ENCODE results near the gene OARD1. TPM values are rescaled to one million over a fixed set of nuclear protein-coding genes. Genes with fewer than 3 reads are reported as not detected.
A peak's percentile ranks its signal among the peaks of the same experiment; 100 is the strongest.

OARD1 gene
- total RNA-seq, 2 experiments from 2014 or later = 28.4 to 32.2 TPM

- no peaks in the 10 kb centered on the region for H3K27me3 Mint-ChIP-seq
- H3K36me3 Mint-ChIP-seq (ENCODE audit: low read depth) = peaks cover 68% of the 10 kb centered on the region
- no peaks in the 10 kb centered on the region for H3K9me3 Mint-ChIP-seq
- CTCF ChIA-PET = interaction anchor here (0.7 to 1.6 kb wide), 2 partner anchors 12 to 833 kb away, joined by 4 to 5 read pairs; partner anchors contain the start of gene BYSL
- peaks cover 12% of the 10 kb centered on the region for H3K4me1 Mint-ChIP-seq
- H3K4me3 Mint-ChIP-seq = no peak overlapping the region
- no peak for DNase-seq
- POLR2A ChIA-PET = no interaction called here
- H3K27ac Mint-ChIP-seq = no peak overlapping the region
Observed at GRCh38 chr6:41088451-41088850, 16.3 kb upstream of the OARD1 start.

GRCh38 chr6:41085182-41085581, 13.0 kb upstream of the OARD1 start:
- Mint-ChIP-seq H3K4me3 (no peak overlapping the region), H3K27me3 (no peaks in the 10 kb centered on the region), H3K9me3 (no peaks in the 10 kb centered on the region), H3K4me1 (peaks cover 36% of the 10 kb centered on the region), H3K36me3 (ENCODE audit: low read depth) (peaks cover 68% of the 10 kb centered on the region), H3K27ac (no peak overlapping the region)
- POLR2A ChIA-PET = interaction anchor here (0.8 kb wide), 1 partner anchor 69 kb away, joined by 6 read pairs; the partner anchor contains the start of gene TREML1
- no peak for DNase-seq
- CTCF ChIA-PET = no interaction called here

- Mint-ChIP-seq H3K9me3 (no peaks in the 10 kb centered on the region), H3K36me3 (ENCODE audit: low read depth) (peaks cover 70% of the 10 kb centered on the region), H3K4me1 (peaks cover 52% of the 10 kb centered on the region), H3K27me3 (no peaks in the 10 kb centered on the region), H3K27ac (no peak overlapping the region), H3K4me3 (no peak overlapping the region)
- ChIA-PET POLR2A (no interaction called here), CTCF (interaction anchor here (1.0 kb wide), 1 partner anchor 10 kb away, joined by 3 read pairs; the partner anchor contains the start of genes NFYA and OARD1)
- no peak for DNase-seq
Observed at GRCh38 chr6:41083072-41083471, 10.9 kb upstream of the OARD1 start.

- H3K27ac Mint-ChIP-seq = peak overlapping the region; percentile 91
- peaks cover 58% of the 10 kb centered on the region for H3K36me3 Mint-ChIP-seq (ENCODE audit: low read depth)
- H3K4me3 Mint-ChIP-seq = peak overlapping the region; percentile 70
- CTCF ChIA-PET = interaction anchor here (1.4 to 1.6 kb wide), 2 partner anchors 23 to 101 kb away, joined by 3 to 4 read pairs; no protein-coding TSS in a partner anchor
- peak; percentile 51 for DNase-seq
- POLR2A ChIA-PET = no interaction called here
- no peaks in the 10 kb centered on the region for H3K9me3 Mint-ChIP-seq
- H3K27me3 Mint-ChIP-seq = no peaks in the 10 kb centered on the region
- H3K4me1 Mint-ChIP-seq = peaks cover 67% of the 10 kb centered on the region
Observed at GRCh38 chr6:41080621-41081020, 8.5 kb upstream of the OARD1 start.

GRCh38 chr6:41079080-41079479, 6.9 kb upstream of the OARD1 start:
- Mint-ChIP-seq H3K27me3 (no peaks in the 10 kb centered on the region), H3K36me3 (ENCODE audit: low read depth) (peaks cover 54% of the 10 kb centered on the region), H3K4me1 (peaks cover 78% of the 10 kb centered on the region), H3K27ac (no peak overlapping the region), H3K9me3 (no peaks in the 10 kb centered on the region), H3K4me3 (no peak overlapping the region)
- CTCF ChIA-PET = no interaction called here
- POLR2A ChIA-PET = interaction anchor here (0.6 kb wide), 1 partner anchor 527 kb away, joined by 6 read pairs; no protein-coding TSS in a partner anchor
- no peak for DNase-seq

GRCh38 chr6:41078101-41078500, 5.9 kb upstream of the OARD1 start:
- Mint-ChIP-seq H3K4me1 (peaks cover 72% of the 10 kb centered on the region), H3K27me3 (no peaks in the 10 kb centered on the region), H3K9me3 (no peaks in the 10 kb centered on the region), H3K36me3 (ENCODE audit: low read depth) (peaks cover 49% of the 10 kb centered on the region), H3K27ac (no peak overlapping the region), H3K4me3 (no peak overlapping the region)
- ChIA-PET POLR2A (no interaction called here), CTCF (no interaction called here)
- DNase-seq = no peak

GRCh38 chr6:41077536-41077935, 5.4 kb upstream of the OARD1 start:
- peaks cover 66% of the 10 kb centered on the region for H3K4me1 Mint-ChIP-seq
- H3K27ac Mint-ChIP-seq = no peak overlapping the region
- H3K4me3 Mint-ChIP-seq = no peak overlapping the region
- H3K9me3 Mint-ChIP-seq = no peaks in the 10 kb centered on the region
- peaks cover 43% of the 10 kb centered on the region for H3K36me3 Mint-ChIP-seq (ENCODE audit: low read depth)
- no peak for DNase-seq
- H3K27me3 Mint-ChIP-seq = no peaks in the 10 kb centered on the region
- ChIA-PET CTCF (no interaction called here), POLR2A (no interaction called here)

GRCh38 chr6:41075651-41076626, 3.8 kb upstream of the OARD1 start:
- Mint-ChIP-seq H3K27ac (peak overlapping the region; percentile 54), H3K9me3 (no peaks in the 10 kb centered on the region), H3K36me3 (ENCODE audit: low read depth) (peaks cover 37% of the 10 kb centered on the region), H3K4me1 (peaks cover 62% of the 10 kb centered on the region), H3K4me3 (peak overlapping the region; percentile 94), H3K27me3 (no peaks in the 10 kb centered on the region)
- no peak for DNase-seq
- POLR2A ChIA-PET = no interaction called here
- CTCF ChIA-PET = interaction anchor here (0.6 to 1.3 kb wide), 5 partner anchors 12 to 519 kb away, joined by 3 to 4 read pairs (median 3); no protein-coding TSS in a partner anchor

GRCh38 chr6:41074692-41075436, 2.7 kb upstream of the OARD1 start:
- ChIA-PET POLR2A (no interaction called here), CTCF (interaction anchor here (0.8 to 1.3 kb wide), 4 partner anchors 18 to 520 kb away, joined by 3 to 4 read pairs (median 3); no protein-coding TSS in a partner anchor)
- peaks cover 33% of the 10 kb centered on the region for H3K36me3 Mint-ChIP-seq (ENCODE audit: low read depth)
- peak overlapping the region; percentile 97 for H3K27ac Mint-ChIP-seq
- H3K27me3 Mint-ChIP-seq = no peaks in the 10 kb centered on the region
- no peak for DNase-seq
- peak overlapping the region; percentile 94 for H3K4me3 Mint-ChIP-seq
- peaks cover 62% of the 10 kb centered on the region for H3K4me1 Mint-ChIP-seq
- no peaks in the 10 kb centered on the region for H3K9me3 Mint-ChIP-seq

- Mint-ChIP-seq H3K36me3 (ENCODE audit: low read depth) (peaks cover 34% of the 10 kb centered on the region), H3K4me1 (peaks cover 62% of the 10 kb centered on the region), H3K9me3 (no peaks in the 10 kb centered on the region), H3K27ac (peak overlapping the region; percentile 97), H3K27me3 (no peaks in the 10 kb centered on the region), H3K4me3 (peak overlapping the region; percentile 94)
- POLR2A ChIA-PET = no interaction called here
- CTCF ChIA-PET = interaction anchor here (0.8 kb wide), 1 partner anchor 19 kb away, joined by 4 read pairs; no protein-coding TSS in a partner anchor
- DNase-seq = no peak
Observed at GRCh38 chr6:41073968-41074691, 2.0 kb upstream of the OARD1 start.

GRCh38 chr6:41073203-41073967, 1.2 kb upstream of the OARD1 start:
- Mint-ChIP-seq H3K36me3 (ENCODE audit: low read depth) (peaks cover 32% of the 10 kb centered on the region), H3K27me3 (no peaks in the 10 kb centered on the region), H3K9me3 (no peaks in the 10 kb centered on the region), H3K4me1 (peaks cover 65% of the 10 kb centered on the region), H3K27ac (peak overlapping the region; percentile 99), H3K4me3 (peak overlapping the region; percentile 96)
- ChIA-PET CTCF (interaction anchor here (0.7 to 1.2 kb wide), 5 partner anchors 10 to 109 kb away, joined by 3 to 5 read pairs (median 3); no protein-coding TSS in a partner anchor), POLR2A (no interaction called here)
- DNase-seq = peak; percentile 88

GRCh38 chr6:41072836-41073202, 663 bp upstream of the OARD1 start, which contains the start of gene NFYA:
NFYA (plus strand) TSS chr6:41072974; CDS start chr6:41079090, 6,116 bp downstream.
- H3K27me3 Mint-ChIP-seq = no peaks in the 10 kb centered on the region
- peaks cover 34% of the 10 kb centered on the region for H3K36me3 Mint-ChIP-seq (ENCODE audit: low read depth)
- DNase-seq = peak; percentile 100
- peaks cover 67% of the 10 kb centered on the region for H3K4me1 Mint-ChIP-seq
- H3K9me3 Mint-ChIP-seq = no peaks in the 10 kb centered on the region
- ChIA-PET POLR2A (no interaction called here), CTCF (interaction anchor here (0.7 to 1.2 kb wide), 6 partner anchors 11 to 109 kb away, joined by 3 to 5 read pairs (median 3); no protein-coding TSS in a partner anchor)
- peak within 1 kb of the TSS; percentile 99 for H3K27ac Mint-ChIP-seq
- H3K4me3 Mint-ChIP-seq = peak within 1 kb of the TSS; percentile 96

Data from activated CD4-positive, alpha-beta T cell treated with anti-CD3 and anti-CD28 coated beads, Interleukin-2, amount 10 ng/mL, durations not matched to agents 7 days and 5 days (primary cell).